Pancreas (tissue), 10 donors: ENCODE data around the gene CRISP1. TPM values are rescaled to one million over a fixed set of nuclear protein-coding genes. Genes with fewer than 3 reads are reported as not detected.
"Not testable (repeated sequence)": the region's sequence is repeated elsewhere in the genome, so short reads cannot be mapped to it uniquely, and the experiment has no call there.

ENCODE experiments used
- ATAC-seq, 4 donors: fragments of 200-7000 bp; cut with Tn5 transposase; one replicate each; pipeline versions ENCODE4 v1.8.0 to v1.9.1; 2020; ENCODE audit warnings: mild to moderate bottlenecking in 4 of 4, moderate library complexity in 4 of 4
- DNase-seq, 6 donors: peaks; one replicate each; pipeline ENCODE4 v3.0.0-alpha.2; 2020
- FAIRE-seq: peaks from 2 replicates; lab custom pipeline; 2012; peaks lifted over from hg19 to GRCh38; lab: Jason Lieb, UNC
- H3K27ac ChIP-seq, 4 donors: fragments of 200-600 bp; sonication (generic); 1 replicate in 3 of 4; 2 replicates in 1 of 4; pipeline versions ENCODE4 v1.5.0 to v1.8.0; 2020
- H3K27me3 ChIP-seq, 4 donors: fragments of 200-600 bp; one replicate each; pipeline ENCODE4 v1.8.0; 2021
- H3K36me3 ChIP-seq, 3 donors: fragments of 200-600 bp; sonication (generic) in 1 of 3; one replicate each; pipeline versions ENCODE4 v1.5.0 to v1.8.0; 2020 to 2021
- H3K4me1 ChIP-seq, 3 donors: fragments of 200-600 bp; one replicate each; pipeline ENCODE4 v1.8.0; 2021
- H3K4me3 ChIP-seq, 4 donors: fragments of 200-600 bp; sonication (generic) in 2 of 4; one replicate each; pipeline versions ENCODE4 v1.5.0 to v1.8.0; 2020 to 2021
- H3K9me3 ChIP-seq, 4 donors: fragments of 200-600 bp; one replicate each; pipeline ENCODE4 v1.8.0; 2021
- WGBS, 2 donors: extraction: QIAGEN DNeasy Blood & Tissue Kit; methylation state at CpG; one replicate each; pipeline ENCODE4 v1.1.7; 2013; 5-methylcytosine and 5-hydroxymethylcytosine counted together
- intact Hi-C, 3 donors: fragments of 100-400 bp; cut with DNase I; formaldehyde crosslinking; loops; one replicate each; pipeline versions ENCODE4 v1.11.1 to v1.14.2; 2022
- polyA plus RNA-seq, 2 donors: library from polyadenylated mRNA; stranded (reverse); fragments of 200-250 nt; gene quantifications; one replicate each; pipeline ENCODE4 v1.2.3, GENCODE V29; 2013
- total RNA-seq, 6 donors: library from RNA; stranded (reverse); fragmentation: NEBNext Ultra II Directional in 4 of 6; extraction: Animal tissue kit (Norgen Biotek cat#: 25700) in 4 of 6; gene quantifications; one replicate each; pipeline versions ENCODE4 v1.2.1 to v1.2.4, GENCODE V29; 2021 to 2023
- TF ChIP-seq, protein P1 (sequence below), 4 donors: fragments of 200-600 bp; sonication (generic) in 3 of 4; IDR thresholded peaks; one replicate each; pipeline versions ENCODE4 v1.5.0 to v1.8.0; 2021; ENCODE audit warnings: antibody characterized with exemption in 4 of 4
- donor health status: healthy with polysubstance abuse.
- donor health status: DM: no; HTN: no; CAD: no; lungs with moderate emphysema.
- donor health status: DM: no; HTN: no; CAD: no.
- donor health status: control.
- donor health status: control.
- donor health status: Bipolar disorder and iron deficiency.
- donor health status: DM: yes; HTN: yes; CAD: no.
- donor health status: DM: no; HTN: no; CAD: no.
- donor health status: DM: no; HTN: no; CAD: no.
- donor health status: DM: yes; HTN: yes; CAD: no.

Gene CRISP1
- total and polyA plus RNA-seq, 8 donors: not detected

DNA sequence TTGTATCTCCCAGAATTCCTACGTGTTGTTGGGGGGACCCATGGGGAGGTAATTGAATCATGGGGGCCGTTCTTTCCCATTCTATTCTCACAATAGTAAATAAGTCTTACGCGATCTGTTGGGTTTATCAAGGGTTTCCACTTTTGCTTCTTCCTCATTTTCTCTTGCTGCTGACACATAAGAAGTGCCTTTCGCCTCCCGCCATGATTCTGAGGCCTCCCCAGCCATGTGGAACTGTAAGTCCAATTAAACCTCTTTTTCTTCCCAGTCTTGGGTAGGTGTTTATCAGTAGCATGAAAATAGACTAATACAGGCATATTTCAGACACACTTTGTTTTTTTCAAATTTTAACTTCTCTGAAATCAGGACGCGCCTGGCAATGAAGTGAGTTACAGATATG, 64.8 kb downstream of the CRISP1 start:
- TF ChIP-seq, protein P1, sequence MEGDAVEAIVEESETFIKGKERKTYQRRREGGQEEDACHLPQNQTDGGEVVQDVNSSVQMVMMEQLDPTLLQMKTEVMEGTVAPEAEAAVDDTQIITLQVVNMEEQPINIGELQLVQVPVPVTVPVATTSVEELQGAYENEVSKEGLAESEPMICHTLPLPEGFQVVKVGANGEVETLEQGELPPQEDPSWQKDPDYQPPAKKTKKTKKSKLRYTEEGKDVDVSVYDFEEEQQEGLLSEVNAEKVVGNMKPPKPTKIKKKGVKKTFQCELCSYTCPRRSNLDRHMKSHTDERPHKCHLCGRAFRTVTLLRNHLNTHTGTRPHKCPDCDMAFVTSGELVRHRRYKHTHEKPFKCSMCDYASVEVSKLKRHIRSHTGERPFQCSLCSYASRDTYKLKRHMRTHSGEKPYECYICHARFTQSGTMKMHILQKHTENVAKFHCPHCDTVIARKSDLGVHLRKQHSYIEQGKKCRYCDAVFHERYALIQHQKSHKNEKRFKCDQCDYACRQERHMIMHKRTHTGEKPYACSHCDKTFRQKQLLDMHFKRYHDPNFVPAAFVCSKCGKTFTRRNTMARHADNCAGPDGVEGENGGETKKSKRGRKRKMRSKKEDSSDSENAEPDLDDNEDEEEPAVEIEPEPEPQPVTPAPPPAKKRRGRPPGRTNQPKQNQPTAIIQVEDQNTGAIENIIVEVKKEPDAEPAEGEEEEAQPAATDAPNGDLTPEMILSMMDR (IDR thresholded peaks at IDR 0.05): no peak
- Histone ChIP-seq H3K36me3 (no peaks in the 10 kb centered on the region), H3K27ac (no peak overlapping the region), H3K4me3 (no peak overlapping the region), H3K9me3 (no peaks in the 10 kb centered on the region), H3K4me1 (no peaks in the 10 kb centered on the region), H3K27me3 (no peaks in the 10 kb centered on the region)
- no peak for DNase-seq
- WGBS, 2 donors: 91 to 93% methylated on average over 8 of the region's 8 CpGs
- intact Hi-C loops: no loop called here
- no peak for ATAC-seq
- no peak for FAIRE-seq

DNA sequence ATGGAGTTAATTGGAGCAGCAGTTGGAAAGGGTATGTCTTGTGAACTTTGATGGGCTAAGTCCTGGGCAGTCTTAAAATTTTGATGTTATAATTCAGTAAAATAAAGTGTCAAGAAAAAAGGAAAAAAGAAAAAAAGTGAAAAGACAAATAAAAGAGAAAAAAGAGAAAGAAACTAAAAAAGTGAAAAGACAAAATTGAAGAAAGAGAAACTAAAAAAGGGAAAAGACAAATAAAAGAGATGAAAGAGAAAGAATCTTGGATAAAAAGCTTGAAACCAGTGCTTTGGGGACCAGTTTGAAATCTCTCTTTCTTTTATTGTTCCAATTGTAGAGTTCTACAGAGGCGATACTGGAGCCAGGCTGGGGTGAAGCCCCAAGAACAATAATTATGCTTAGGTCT, 67.2 kb downstream of the CRISP1 start:
- FAIRE-seq (no peak), ATAC-seq (no peak), DNase-seq (no peak)
- WGBS, 2 donors: 90 to 97% methylated on average over 1 of the region's 1 CpG
- H3K27me3 ChIP-seq: no peaks in the 10 kb centered on the region
- intact Hi-C loops: no loop called here
- no peak overlapping the region for H3K27ac ChIP-seq
- H3K4me1 ChIP-seq: no peaks in the 10 kb centered on the region
- no peaks in the 10 kb centered on the region for H3K9me3 ChIP-seq
- H3K4me3 ChIP-seq: no peak overlapping the region
- TF ChIP-seq, protein P1 (IDR thresholded peaks at IDR 0.05): no peak
- no peaks in the 10 kb centered on the region for H3K36me3 ChIP-seq

DNA sequence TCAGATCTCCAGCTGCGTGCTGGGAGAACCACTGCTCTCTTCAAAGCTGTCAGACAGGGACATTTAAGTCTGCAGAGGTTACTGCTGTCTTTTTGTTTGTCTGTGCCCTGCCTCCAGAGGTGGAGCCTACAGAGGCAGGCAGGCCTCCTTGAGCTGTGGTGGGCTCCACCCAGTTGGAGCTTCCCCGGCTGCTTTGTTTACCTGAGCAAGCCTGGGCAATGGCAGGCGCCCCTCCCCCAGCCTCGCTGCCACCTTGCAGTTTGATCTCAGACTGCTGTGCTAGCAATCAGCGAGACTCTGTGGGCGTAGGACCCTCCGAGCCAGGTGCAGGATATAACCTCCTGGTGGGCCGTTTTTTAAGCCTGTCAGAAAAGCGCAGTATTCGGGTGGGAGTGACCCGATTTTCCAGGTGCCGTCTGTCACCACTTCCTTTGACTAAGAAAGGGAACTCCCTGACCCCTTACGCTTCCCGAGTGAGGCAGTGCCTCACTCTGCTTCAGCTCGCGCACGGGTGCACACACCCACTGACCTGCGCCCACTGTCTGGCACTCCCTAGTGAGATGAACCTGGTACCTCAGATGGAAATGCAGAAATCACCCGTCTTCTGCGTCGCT, 69.4 kb downstream of the CRISP1 start:
- H3K36me3 ChIP-seq, FAIRE-seq, DNase-seq, ATAC-seq, H3K9me3 ChIP-seq, H3K27me3 ChIP-seq, intact Hi-C loops, H3K27ac ChIP-seq, H3K4me3 ChIP-seq, H3K4me1 ChIP-seq: not testable (repeated sequence)
- WGBS, 2 donors: 80 to 86% methylated on average over 18 to 21 of the region's 21 CpGs

DNA sequence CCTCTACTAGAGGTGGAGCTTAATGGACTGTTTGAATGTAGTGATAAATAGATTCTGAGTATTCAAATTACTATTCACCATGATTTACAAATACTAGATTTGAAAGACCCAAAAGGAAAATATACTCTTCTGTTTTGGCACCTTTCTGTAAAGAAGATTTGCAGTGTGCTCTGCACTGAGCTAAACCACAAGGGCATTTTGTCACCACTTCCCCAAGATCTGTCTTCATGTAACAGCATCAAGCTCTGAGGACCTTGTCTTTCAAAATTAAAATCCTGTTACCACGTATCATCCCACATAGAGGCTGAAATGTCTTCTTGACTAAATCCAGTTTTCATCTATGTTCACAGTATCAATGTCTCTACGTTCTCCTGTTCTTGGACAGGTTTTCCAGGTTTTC, 76.0 kb downstream of the CRISP1 start:
- no peak for FAIRE-seq
- TF ChIP-seq, protein P1 (IDR thresholded peaks at IDR 0.05): no peak
- intact Hi-C loops: no loop called here

DNA sequence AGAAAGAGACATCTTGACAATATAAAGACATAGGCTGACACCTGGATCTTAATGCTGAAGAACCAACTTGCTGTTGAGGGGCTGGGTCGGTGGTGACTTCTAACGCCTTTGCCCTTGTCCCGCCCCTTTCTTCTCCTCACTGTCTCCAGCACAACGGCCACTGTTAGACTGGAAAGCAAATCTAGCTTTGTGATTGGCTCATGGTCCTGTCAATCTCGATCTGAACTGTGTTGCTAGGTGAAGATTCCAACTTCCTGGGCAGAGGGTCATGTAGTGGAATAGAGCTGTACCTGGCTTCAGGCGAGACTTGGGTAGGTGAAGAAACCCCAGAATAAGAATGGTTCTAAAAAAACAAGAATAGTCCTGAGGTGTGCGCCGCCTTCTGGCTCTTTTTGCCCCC, 79.2 kb downstream of the CRISP1 start, which contains the start of gene PGK2:
TSS of gene PGK2 (minus strand) at position 110 of the 400 bp plus-strand sequence. CDS start at position 12, 98 bp downstream.
- no peaks in the 10 kb centered on the region for H3K36me3 ChIP-seq
- H3K4me1 ChIP-seq: no peaks in the 10 kb centered on the region
- H3K4me3 ChIP-seq: no peak within 1 kb of the TSS
- no peak within 1 kb of the TSS for H3K27ac ChIP-seq
- intact Hi-C loops: no loop called here
- no peaks in the 10 kb centered on the region for H3K27me3 ChIP-seq
- TF ChIP-seq, protein P1 (IDR thresholded peaks at IDR 0.05): no peak
- FAIRE-seq (no peak), DNase-seq (no peak), ATAC-seq (no peak)
- no peaks in the 10 kb centered on the region for H3K9me3 ChIP-seq
- WGBS, 2 donors: 76 to 88% methylated on average over 8 of the region's 8 CpGs

More for the DNA sequence above, 76.0 kb downstream of the CRISP1 start:
- H3K4me1 ChIP-seq: no peaks in the 10 kb centered on the region
- no peak for DNase-seq
- 55 to 74% methylated on average over 2 of the region's 2 CpGs for WGBS, 2 donors
- no peak overlapping the region for H3K4me3 ChIP-seq
- H3K27me3 ChIP-seq: no peaks in the 10 kb centered on the region
- H3K27ac ChIP-seq: no peak overlapping the region
- ATAC-seq: no peak
- H3K36me3 ChIP-seq: no peaks in the 10 kb centered on the region
- no peaks in the 10 kb centered on the region for H3K9me3 ChIP-seq
